ENCODE measurements around the gene CNOT4. TPM values are rescaled to one million over a fixed set of nuclear protein-coding genes. Genes with fewer than 3 reads are reported as not detected.
A peak's percentile ranks its signal among the peaks of the same experiment; 100 is the strongest.

Gene CNOT4
- total and polyA plus RNA-seq, 2 of the 4 experiments (the other 2 are of a cell fraction), result 7.0 to 8.1 TPM

- no peak overlapping the region for H3K56ac ChIP-seq (ENCODE audit: extremely low read depth, insufficient read depth, low read length)
- POLR2A ChIA-PET (ENCODE audit: unreplicated experiment), result no interaction called here
- dilution Hi-C loops (cut with HindIII; ENCODE audit: low sequenced_read_pairs, unreplicated experiment) (no loop called here), intact Hi-C loops (cut with micrococcal nuclease) (no loop called here), in situ Hi-C loops (cut with MboI; ENCODE audit: low sequenced_read_pairs) (no loop called here)
- no peak overlapping the region for H3K27ac ChIP-seq (ENCODE audit: insufficient read depth, low read length)
- no peak overlapping the region for H3K23ac ChIP-seq (ENCODE audit: low read depth, low read length)
- no peaks in the 10 kb centered on the region for H3K9me1 ChIP-seq (ENCODE audit: insufficient read depth, low read length)
- H3K9ac ChIP-seq (ENCODE audit: low read depth, low read length), result no peak overlapping the region
- no peak overlapping the region for H2BK20ac ChIP-seq (ENCODE audit: low read depth, low read length)
- no peaks in the 10 kb centered on the region for H3K9me3 ChIP-seq (ENCODE audit: control insufficient read depth, insufficient read depth, low read length)
- H2AFZ ChIP-seq (replicated peaks; ENCODE audit: low read length, poor library complexity), result no peak overlapping the region
- H2BK120ac ChIP-seq (ENCODE audit: low read depth, low read length), result no peak overlapping the region
- ATAC-seq (ENCODE audit: low read depth) (peak; percentile 48; the same call in 1 of the 2 replicates), DNase-seq (peak; percentile 67)
- no peaks in the 10 kb centered on the region for H3K36me3 ChIP-seq (ENCODE audit: control insufficient read depth, insufficient read depth, low read length)
- H3K18ac ChIP-seq (ENCODE audit: low read depth, low read length), result no peak overlapping the region
- no peak overlapping the region for H3K4ac ChIP-seq (ENCODE audit: low read depth, low read length)
- CTCF ChIA-PET, result no interaction called here
- no TSS peak for BruUV-seq (replicated peaks)
- no peak overlapping the region for H4K8ac ChIP-seq (ENCODE audit: low read depth in 2 of 2, low read length in 2 of 2)
- H3K79me1 ChIP-seq (ENCODE audit: low read depth in 1 of 2, low read length in 2 of 2), result no peaks in the 10 kb centered on the region
- no peak for TF ChIP-seq CEBPB (IDR thresholded peaks at IDR 0.05; ENCODE audit: low read depth, low read length)
- TF ChIP-seq POLR2A (IDR thresholded peaks at IDR 0.05; ENCODE audit: low read depth, low read length), result no peak
- no peak for TF ChIP-seq RAD21 (IDR thresholded peaks at IDR 0.05; ENCODE audit: low read length)
- TF ChIP-seq SMC3 (IDR thresholded peaks at IDR 0.05; ENCODE audit: low read depth, low read length), result no peak
- no peak for TF ChIP-seq MAZ (IDR thresholded peaks at IDR 0.05; ENCODE audit: borderline replicate concordance, low read depth, low read length)
- TF ChIP-seq CTCF (conservative IDR thresholded peaks at IDR 0.05; ENCODE audit: low read depth, low read length), result no peak
- no peak for TF ChIP-seq FOS (IDR thresholded peaks at IDR 0.05; ENCODE audit: low read depth, low read length)
- no peak for TF ChIP-seq RFX5 (IDR thresholded peaks at IDR 0.05; ENCODE audit: low read depth, low read length)
- no peak for TF ChIP-seq USF2 (IDR thresholded peaks at IDR 0.05; ENCODE audit: low read depth, low read length)
- no peak for TF ChIP-seq MAFK (IDR thresholded peaks at IDR 0.05; ENCODE audit: low read depth, low read length)
- TF ChIP-seq MXI1 (IDR thresholded peaks at IDR 0.05; ENCODE audit: borderline replicate concordance, low read depth, low read length), result no peak
- TF ChIP-seq NFE2L2 (IDR thresholded peaks at IDR 0.05; ENCODE audit: low read depth, low read length), result no peak
- TF ChIP-seq BHLHE40 (IDR thresholded peaks at IDR 0.05; ENCODE audit: low read depth, low read length), result no peak
- no peak overlapping the region for H2AK9ac ChIP-seq (replicated peaks; ENCODE audit: low read depth, low read length, poor library complexity)
- peaks cover 4% of the 10 kb centered on the region; the same call in 1 of the 2 replicates for H3K27me3 ChIP-seq (ENCODE audit: control insufficient read depth, insufficient read depth, low read length)
- H3K4me2 ChIP-seq (ENCODE audit: low read depth, low read length), result no peak overlapping the region
- no CpG with 5 or more reads among the region's 1 CpG for WGBS, 2 experiments (ENCODE audit: extremely low coverage in 2 of 2, insufficient read length in 1 of 2)
- H3K14ac ChIP-seq (replicated peaks; ENCODE audit: low read depth, low read length), result no peak overlapping the region
- H2BK5ac ChIP-seq (ENCODE audit: low read depth, low read length, poor library complexity, severe bottlenecking), result no peak overlapping the region
- no peak overlapping the region for H2BK15ac ChIP-seq (ENCODE audit: low read depth, low read length)
- no peaks in the 10 kb centered on the region for H3K4me1 ChIP-seq (ENCODE audit: control insufficient read depth, insufficient read depth, low read length)
- H4K20me1 ChIP-seq (ENCODE audit: insufficient read depth, low read length), result no peaks in the 10 kb centered on the region
- H3K4me3 ChIP-seq (ENCODE audit: insufficient read depth, low read depth, low read length), result no peak overlapping the region
- H2AK5ac ChIP-seq (ENCODE audit: low read depth, low read length), result no peak overlapping the region
- H4K5ac ChIP-seq (ENCODE audit: low read depth, low read length), result no peak overlapping the region
- no peak overlapping the region for H4K91ac ChIP-seq (ENCODE audit: insufficient read depth, low read depth, low read length)
Observed at GRCh38 chr7:135349746-135350145, 160.2 kb downstream of the CNOT4 start.

All from IMR-90 (cell line).